HG03045 (cell line): ENCODE results near the gene C19orf33.

Source experiments
- ATAC-seq: cut with Tn5 transposase; IDR thresholded peaks from one replicate; pipeline ENCODE4 v1.9.1; 2021; ENCODE audit warnings: mild to moderate bottlenecking, moderate library complexity; ENCODE audit not compliant: unreplicated experiment

The C19orf33 gene

GRCh38 chr19:38308006-38308766, 4.1 kb downstream of the C19orf33 start:
- ATAC-seq, result no peak

GRCh38 chr19:38308926-38309614, 5.0 kb downstream of the C19orf33 start:
- ATAC-seq, result no peak

- no peak for ATAC-seq
Measured at GRCh38 chr19:38309615-38310278, 5.7 kb downstream of the C19orf33 start.

- no peak for ATAC-seq
Measured at GRCh38 chr19:38310279-38310670, 6.2 kb downstream of the C19orf33 start.

- ATAC-seq, result no peak
Measured at GRCh38 chr19:38310986-38311385, 6.9 kb downstream of the C19orf33 start.

- peak; percentile 94 for ATAC-seq
Measured at GRCh38 chr19:38315657-38316476, 11.8 kb downstream of the C19orf33 start, which contains the start of gene YIF1B. Gene YIF1B (minus strand): TSS chr19:38315947. CDS start chr19:38315917, 30 bp downstream.

GRCh38 chr19:38316477-38317067, 12.5 kb downstream of the C19orf33 start:
- ATAC-seq, result no peak

GRCh38 chr19:38317104-38317612, 13.1 kb downstream of the C19orf33 start:
- no peak for ATAC-seq

- no peak for ATAC-seq
Measured at GRCh38 chr19:38318660-38319059, 14.6 kb downstream of the C19orf33 start.

- ATAC-seq, result no peak
Measured at GRCh38 chr19:38319421-38320258, 15.6 kb downstream of the C19orf33 start, which contains the start of gene KCNK6. Gene KCNK6 (plus strand): TSS chr19:38319845. CDS start chr19:38319951, 106 bp downstream.

GRCh38 chr19:38320969-38321339, 16.9 kb downstream of the C19orf33 start:
- ATAC-seq, result no peak

- ATAC-seq, result no peak
Measured at GRCh38 chr19:38321646-38322196, 17.7 kb downstream of the C19orf33 start.

GRCh38 chr19:38323291-38323690, 19.2 kb downstream of the C19orf33 start:
- ATAC-seq, result no peak

- no peak for ATAC-seq
Measured at GRCh38 chr19:38324431-38324830, 20.4 kb downstream of the C19orf33 start.

GRCh38 chr19:38326591-38326990, 22.5 kb downstream of the C19orf33 start:
- ATAC-seq, result no peak

GRCh38 chr19:38329651-38330050, 25.6 kb downstream of the C19orf33 start:
- no peak for ATAC-seq

- ATAC-seq, result no peak
Measured at GRCh38 chr19:38331728-38332127, 27.7 kb downstream of the C19orf33 start.

- no peak for ATAC-seq
Measured at GRCh38 chr19:38333245-38333644, 29.2 kb downstream of the C19orf33 start.
